Thoracic aorta (tissue), 2 donors: ENCODE results near the gene EPG5. TPM values are rescaled to one million over a fixed set of nuclear protein-coding genes. Genes with fewer than 3 reads are reported as not detected.

Experiments
- ATAC-seq: fragments of 150-250 bp; one replicate; pipeline ENCODE4 v1.8.0; 2017; ENCODE audit warnings: low read depth; ENCODE audit not compliant: insufficient number of reproducible peaks, low FRiP score
- DNase-seq: peaks from one replicate; pipeline ENCODE4 v3.0.0-alpha.2; 2020; ENCODE audit warnings: low spot score
- H3K27ac ChIP-seq, 2 donors: fragments of 200-600 bp; sonication (generic); 1 replicate in 1 of 2; 2 replicates in 1 of 2; pipeline ENCODE4 v1.5.1; 2016; ENCODE audit warnings: mild to moderate bottlenecking in 2 of 2, moderate library complexity in 2 of 2
- H3K27me3 ChIP-seq: fragments of 200-600 bp; sonication (generic); replicated peaks from 2 replicates; pipeline ENCODE4 v1.6.0; 2016; ENCODE audit warnings: mild to moderate bottlenecking; ENCODE audit not compliant: insufficient read depth
- H3K36me3 ChIP-seq: fragments of 200-600 bp; sonication (generic); one replicate; pipeline ENCODE4 v1.5.1; 2016
- H3K4me1 ChIP-seq, 2 donors: fragments of 200-600 bp; sonication (generic); 1 replicate in 1 of 2; 2 replicates in 1 of 2; pipeline versions ENCODE4 v1.5.1 to v1.6.0; 2016; ENCODE audit warnings: low read depth in 2 of 2, mild to moderate bottlenecking in 1 of 2; ENCODE audit not compliant: control insufficient read depth in 1 of 2
- H3K4me3 ChIP-seq: fragments of 200-600 bp; sonication (generic); 2 replicates; pipeline ENCODE4 v1.5.1; 2016; ENCODE audit warnings: mild to moderate bottlenecking
- H3K9me3 ChIP-seq: fragments of 200-600 bp; sonication (generic); 2 replicates; pipeline ENCODE4 v1.5.1; 2016
- CTCF ChIP-seq: fragments of 200-600 bp; sonication (generic); IDR thresholded peaks from one replicate; pipeline ENCODE4 v1.5.1; 2019; ENCODE audit warnings: antibody characterized with exemption
- total RNA-seq, 2 donors: library from RNA; depleted of rRNA; stranded (reverse); fragments of >200 nt; gene quantifications; one replicate each; pipeline versions ENCODE4 v1.1.0 to v1.2.3, GENCODE V29; 2016

The EPG5 gene
- total RNA-seq, 2 donors from 2014 or later, result 46.0 to 47.9 TPM

DNA sequence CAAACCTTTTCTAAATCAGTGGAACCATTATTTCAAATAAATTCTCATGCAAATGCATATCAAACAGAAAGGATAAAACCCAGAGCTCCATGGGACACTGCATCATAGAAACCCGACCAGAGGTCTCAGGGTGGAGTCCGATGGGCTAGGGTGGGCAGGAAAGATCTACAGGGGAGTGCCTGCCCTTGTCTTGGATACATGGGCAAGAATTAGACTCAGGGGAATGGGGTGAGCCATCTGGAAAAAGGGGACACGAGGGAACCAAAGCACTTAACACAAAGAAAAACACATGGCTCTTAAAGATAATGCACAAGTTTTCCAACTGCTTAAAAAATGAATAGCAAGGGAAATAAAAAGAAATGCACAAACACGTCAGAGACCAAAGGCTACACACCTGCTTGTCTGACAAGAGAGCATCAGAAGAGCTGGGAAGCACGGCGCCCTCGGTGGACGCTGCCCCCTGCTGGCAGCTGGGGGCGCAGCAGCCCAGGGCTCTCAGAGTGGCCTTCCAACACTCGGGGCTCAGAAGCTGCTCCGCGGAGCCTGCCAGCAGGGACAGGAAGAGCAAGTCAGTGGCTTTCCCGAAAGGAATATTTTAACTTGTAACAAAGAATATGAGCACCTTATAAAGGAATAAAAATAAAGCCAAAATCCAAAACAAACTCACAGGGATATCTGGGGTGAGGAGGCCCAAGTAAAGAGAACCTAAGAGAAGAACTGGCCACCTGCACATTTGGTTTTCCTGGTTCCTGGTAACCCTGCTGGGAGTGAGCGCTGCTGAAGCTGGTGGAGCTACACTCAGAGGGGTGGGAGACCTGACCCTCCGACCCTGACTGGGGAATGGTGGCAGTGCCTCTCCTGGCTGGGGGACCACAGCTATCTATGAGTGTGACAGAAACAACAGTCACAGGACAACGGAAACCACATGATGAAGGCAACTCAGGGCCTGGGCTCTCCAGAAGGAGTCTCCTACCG is 87.2 kb downstream of the EPG5 start:
- TF ChIP-seq CTCF, result peak; percentile 98
- ATAC-seq (peak; percentile 55), DNase-seq (no peak)
- H3K27me3 ChIP-seq, result no peaks in the 10 kb centered on the region
- H3K4me1 ChIP-seq, result peaks cover 3 to 4% of the 10 kb centered on the region in 2 donors
- H3K4me3 ChIP-seq, result no peak overlapping the region
- peak overlapping the region in 1 of 2 donors; percentile 40 for H3K27ac ChIP-seq
- peaks cover 12% of the 10 kb centered on the region for H3K36me3 ChIP-seq
- H3K9me3 ChIP-seq, result no peaks in the 10 kb centered on the region

DNA sequence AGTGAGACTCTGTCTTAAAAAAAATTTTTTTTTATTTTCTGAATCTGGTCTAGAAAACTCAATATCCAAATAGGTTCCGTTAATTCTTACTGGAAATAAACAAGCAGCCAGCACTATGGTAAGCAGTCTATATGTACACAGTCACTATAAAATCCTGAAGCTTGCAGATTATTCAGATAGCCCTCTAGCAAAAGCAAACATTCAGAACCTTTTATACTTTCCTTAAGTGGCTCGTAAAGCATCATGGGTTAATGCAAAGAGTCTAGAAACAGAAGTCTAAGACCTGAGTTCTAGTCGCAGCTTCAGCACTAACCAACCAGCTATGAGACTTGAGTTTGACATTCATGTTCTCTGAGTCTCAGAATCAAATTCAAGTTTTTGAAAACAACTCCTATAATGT is 89.7 kb downstream of the EPG5 start:
- no peak overlapping the region for H3K4me3 ChIP-seq
- peaks cover 3 to 4% of the 10 kb centered on the region in 2 donors for H3K4me1 ChIP-seq
- H3K9me3 ChIP-seq, result no peaks in the 10 kb centered on the region
- no peak overlapping the region for H3K27ac ChIP-seq
- no peak for DNase-seq
- H3K27me3 ChIP-seq, result no peaks in the 10 kb centered on the region
- no peak for ATAC-seq
- peaks cover 17% of the 10 kb centered on the region for H3K36me3 ChIP-seq
- TF ChIP-seq CTCF, result no peak

- no peaks in the 10 kb centered on the region for H3K27me3 ChIP-seq
- H3K27ac ChIP-seq, result no peak overlapping the region
- H3K9me3 ChIP-seq, result no peaks in the 10 kb centered on the region
- no peak for TF ChIP-seq CTCF
- H3K4me3 ChIP-seq, result no peak overlapping the region
- no peak for DNase-seq
- no peak for ATAC-seq
- peaks cover 3 to 4% of the 10 kb centered on the region in 2 donors for H3K4me1 ChIP-seq
- H3K36me3 ChIP-seq, result peaks cover 20% of the 10 kb centered on the region
Observed at GRCh38 chr18:45876161-45876560, 91.0 kb downstream of the EPG5 start.

DNA sequence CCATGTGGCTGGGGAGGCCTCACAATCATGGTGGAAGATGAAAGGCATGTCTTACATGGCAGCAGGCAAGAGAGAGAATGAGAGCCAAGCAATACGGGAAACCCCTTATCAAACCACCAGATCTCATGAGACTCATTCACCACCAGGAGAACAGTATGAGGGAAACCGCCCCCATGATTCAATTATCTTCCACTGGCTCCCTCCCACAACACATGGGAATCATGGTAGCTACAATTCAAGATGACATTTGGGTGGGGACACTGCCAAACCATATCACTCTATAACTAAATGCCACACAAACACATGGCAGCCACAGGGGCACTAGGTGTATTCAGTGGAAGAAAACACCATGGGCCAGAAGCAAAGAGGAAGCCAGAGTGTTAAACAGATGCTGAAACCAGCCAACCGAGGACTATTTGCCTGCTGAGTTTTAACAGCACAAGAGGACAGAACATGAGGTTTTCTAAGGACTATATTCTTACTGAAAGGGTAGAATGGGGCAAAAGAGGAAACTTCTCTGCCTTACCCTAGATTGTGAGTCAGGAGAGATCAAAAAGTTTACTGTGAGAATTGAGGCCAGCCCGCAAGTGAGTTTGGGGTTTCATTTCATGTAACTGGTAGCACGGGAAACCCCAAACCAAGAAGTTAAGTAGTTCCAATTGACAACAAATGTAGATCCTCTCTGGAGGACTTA is 92.5 kb downstream of the EPG5 start:
- Histone ChIP-seq H3K27ac (no peak overlapping the region), H3K36me3 (peaks cover 24% of the 10 kb centered on the region), H3K9me3 (no peaks in the 10 kb centered on the region), H3K4me1 (no peaks in the 10 kb centered on the region), H3K4me3 (no peak overlapping the region), H3K27me3 (no peaks in the 10 kb centered on the region)
- TF ChIP-seq CTCF, result no peak
- ATAC-seq (no peak), DNase-seq (no peak)

GRCh38 chr18:45871431-45872084 is 95.6 kb downstream of the EPG5 start:
- H3K36me3 ChIP-seq, result peaks cover 20% of the 10 kb centered on the region
- TF ChIP-seq CTCF, result no peak
- no peaks in the 10 kb centered on the region for H3K9me3 ChIP-seq
- H3K4me3 ChIP-seq, result no peak overlapping the region
- H3K4me1 ChIP-seq, result no peaks in the 10 kb centered on the region
- ATAC-seq (no peak), DNase-seq (no peak)
- no peak overlapping the region for H3K27ac ChIP-seq
- no peaks in the 10 kb centered on the region for H3K27me3 ChIP-seq
